PC-9 (cell line): ENCODE results near the gene SEMA4C. TPM values are rescaled to one million over a fixed set of nuclear protein-coding genes. Genes with fewer than 3 reads are reported as not detected.

Source experiments
- BruUV-seq: library from RNA; stranded (reverse); fragments of 400-500 nt; replicated peaks from 2 replicates; lab custom pipeline; 2021; lab: Mats Ljungman, UMichigan
- CTCF ChIA-PET: fragments of 300-600 bp; sonication (Branson Sonifier 250); formaldehyde crosslinking; loops from one replicate; lab custom pipeline; 2022; ENCODE audit warnings: antibody characterized with exemption; lab: Charles Lee
- POLR2A ChIA-PET: fragments of 300-600 bp; sonication (Branson Sonifier 250); formaldehyde crosslinking; loops from one replicate; lab custom pipeline; 2022; ENCODE audit warnings: antibody characterized with exemption; ENCODE audit not compliant: unreplicated experiment; lab: Charles Lee
- DNase-seq, 2 experiments: peaks; one replicate each; pipeline versions ENCODE4 v3.0.0 to v3.0.0-alpha.2; 2015 to 2022; ENCODE audit warnings: mixed read lengths in 1 of 2
- H2AFZ ChIP-seq: fragments of 200-600 bp; sonication (generic); 2 replicates; pipeline ENCODE4 v1.8.1; 2017; ENCODE audit warnings: antibody characterized with exemption
- H3F3A ChIP-seq: fragments of 200-600 bp; sonication (generic); 2 replicates; pipeline ENCODE4 v1.8.1; 2017; ENCODE audit warnings: antibody characterized with exemption, mild to moderate bottlenecking, low read depth; ENCODE audit not compliant: insufficient read depth
- H3K27ac ChIP-seq: fragments of 200-600 bp; sonication (generic); 2 replicates; pipeline ENCODE4 v1.6.1; 2016; ENCODE audit warnings: mixed run types
- H3K27me3 ChIP-seq: fragments of 200-600 bp; sonication (generic); 2 replicates; pipeline ENCODE4 v1.6.1; 2016; ENCODE audit warnings: low read depth, mixed run types; ENCODE audit not compliant: insufficient read depth
- H3K36me3 ChIP-seq: fragments of 200-600 bp; sonication (generic); 2 replicates; pipeline ENCODE4 v1.6.1; 2016; ENCODE audit warnings: low read depth, mixed run types
- H3K4me1 ChIP-seq: fragments of 200-600 bp; sonication (generic); replicated peaks from 2 replicates; pipeline ENCODE4 v1.6.1; 2016; ENCODE audit warnings: mixed run types; ENCODE audit not compliant: insufficient read depth
- H3K4me2 ChIP-seq: fragments of 200-600 bp; sonication (generic); 2 replicates; pipeline ENCODE4 v1.6.1; 2017; ENCODE audit warnings: mixed run types
- H3K4me3 ChIP-seq: fragments of 200-600 bp; sonication (generic); 2 replicates; pipeline ENCODE4 v1.6.1; 2016; ENCODE audit warnings: mixed run types
- H3K79me2 ChIP-seq: fragments of 200-600 bp; sonication (generic); 2 replicates; pipeline ENCODE4 v1.6.1; 2017; ENCODE audit warnings: low read depth, mixed run types
- H3K9me2 ChIP-seq: fragments of 200-600 bp; sonication (generic); 2 replicates; pipeline ENCODE4 v1.8.1; 2017; ENCODE audit warnings: mild to moderate bottlenecking; ENCODE audit not compliant: insufficient read depth
- H3K9me3 ChIP-seq: fragments of 200-600 bp; sonication (generic); 2 replicates; pipeline ENCODE4 v1.8.1; 2016; ENCODE audit warnings: low read depth; ENCODE audit not compliant: insufficient read depth
- H4K20me1 ChIP-seq: fragments of 200-600 bp; sonication (generic); 2 replicates; pipeline ENCODE4 v1.8.1; 2017; ENCODE audit not compliant: insufficient read depth
- EZH2 ChIP-seq: fragments of 200-600 bp; sonication (generic); IDR thresholded peaks from 2 replicates; pipeline ENCODE4 v1.8.0; 2017; ENCODE audit warnings: antibody characterized with exemption, low read depth
- intact Hi-C: fragments of 100-400 bp; cut with micrococcal nuclease; formaldehyde crosslinking; loops from one replicate; pipeline ENCODE4 v1.10.0; 2022; ENCODE audit not compliant: unreplicated experiment
- total RNA-seq: library from RNA; stranded (reverse); gene quantifications from 2 replicates; pipeline ENCODE4 v1.2.3, GENCODE V29; 2021
- TF ChIP-seq, protein P1 (sequence below): fragments of 200-600 bp; sonication (generic); conservative IDR thresholded peaks from 2 replicates; pipeline ENCODE4 v1.6.1; 2017; ENCODE audit warnings: mixed run types, antibody characterized with exemption, mild to moderate bottlenecking, moderate library complexity

The SEMA4C gene
- total RNA-seq, 1 experiment from 2014 or later: 52.8 TPM

GRCh38 chr2:96873651-96874096, 3.8 kb upstream of the SEMA4C start:
- Histone ChIP-seq H2AFZ (no peak overlapping the region), H3F3A (peaks cover 43% of the 10 kb centered on the region; the same call in 1 of the 2 replicates), H3K9me3 (no peaks in the 10 kb centered on the region), H3K79me2 (peaks cover 4% of the 10 kb centered on the region; the same call in 1 of the 2 replicates), H3K4me3 (no peak overlapping the region), H3K27me3 (no peaks in the 10 kb centered on the region), H3K36me3 (no peaks in the 10 kb centered on the region), H3K9me2 (no peaks in the 10 kb centered on the region), H3K4me1 (peaks cover 76% of the 10 kb centered on the region), H4K20me1 (no peaks in the 10 kb centered on the region), H3K27ac (peak overlapping the region; percentile 3; the same call in 1 of the 2 replicates), H3K4me2 (peak overlapping the region; percentile 59)
- intact Hi-C loops: loop anchor here (2.0 kb wide), 1 partner anchor 13 kb away; no protein-coding TSS in a partner anchor
- TF ChIP-seq, protein P1, sequence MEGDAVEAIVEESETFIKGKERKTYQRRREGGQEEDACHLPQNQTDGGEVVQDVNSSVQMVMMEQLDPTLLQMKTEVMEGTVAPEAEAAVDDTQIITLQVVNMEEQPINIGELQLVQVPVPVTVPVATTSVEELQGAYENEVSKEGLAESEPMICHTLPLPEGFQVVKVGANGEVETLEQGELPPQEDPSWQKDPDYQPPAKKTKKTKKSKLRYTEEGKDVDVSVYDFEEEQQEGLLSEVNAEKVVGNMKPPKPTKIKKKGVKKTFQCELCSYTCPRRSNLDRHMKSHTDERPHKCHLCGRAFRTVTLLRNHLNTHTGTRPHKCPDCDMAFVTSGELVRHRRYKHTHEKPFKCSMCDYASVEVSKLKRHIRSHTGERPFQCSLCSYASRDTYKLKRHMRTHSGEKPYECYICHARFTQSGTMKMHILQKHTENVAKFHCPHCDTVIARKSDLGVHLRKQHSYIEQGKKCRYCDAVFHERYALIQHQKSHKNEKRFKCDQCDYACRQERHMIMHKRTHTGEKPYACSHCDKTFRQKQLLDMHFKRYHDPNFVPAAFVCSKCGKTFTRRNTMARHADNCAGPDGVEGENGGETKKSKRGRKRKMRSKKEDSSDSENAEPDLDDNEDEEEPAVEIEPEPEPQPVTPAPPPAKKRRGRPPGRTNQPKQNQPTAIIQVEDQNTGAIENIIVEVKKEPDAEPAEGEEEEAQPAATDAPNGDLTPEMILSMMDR: no peak
- no peak for TF ChIP-seq EZH2
- ChIA-PET POLR2A (interaction anchor here (0.7 to 1.0 kb wide), 2 partner anchors 15 to 16 kb away, joined by 7 to 32 read pairs; partner anchors contain the start of gene ANKRD39), CTCF (interaction anchor here (0.6 to 1.7 kb wide), 3 partner anchors 11 to 115 kb away, joined by 3 to 4 read pairs (median 3); no protein-coding TSS in a partner anchor)
- DNase-seq: no peak
- BruUV-seq: no TSS peak

GRCh38 chr2:96872591-96873349, 2.9 kb upstream of the SEMA4C start:
- Histone ChIP-seq H3K9me2 (no peaks in the 10 kb centered on the region), H3K79me2 (peaks cover 12% of the 10 kb centered on the region), H4K20me1 (no peaks in the 10 kb centered on the region), H3K4me3 (no peak overlapping the region), H3K36me3 (no peaks in the 10 kb centered on the region), H3K9me3 (no peaks in the 10 kb centered on the region), H3K27ac (0 out of 2 replicates have a peak overlapping the region, but pooled peaks have one; percentile 3), H2AFZ (no peak overlapping the region), H3K27me3 (no peaks in the 10 kb centered on the region), H3K4me1 (peaks cover 69% of the 10 kb centered on the region), H3F3A (peaks cover 43% of the 10 kb centered on the region; the same call in 1 of the 2 replicates), H3K4me2 (peak overlapping the region; percentile 59)
- TF ChIP-seq, protein P1: no peak
- TF ChIP-seq EZH2: no peak
- peak; percentile 69 for DNase-seq
- ChIA-PET CTCF (interaction anchor here (0.6 to 1.7 kb wide), 4 partner anchors 13 to 116 kb away, joined by 3 to 4 read pairs (median 4); no protein-coding TSS in a partner anchor), POLR2A (interaction anchor here (0.6 to 1.0 kb wide), 4 partner anchors 15 to 81 kb away, joined by 6 to 32 read pairs (median 22); partner anchors contain the start of gene ANKRD39)
- BruUV-seq: no TSS peak
- intact Hi-C loops: loop anchor here (2.0 kb wide), 1 partner anchor 14 kb away; no protein-coding TSS in a partner anchor

DNA sequence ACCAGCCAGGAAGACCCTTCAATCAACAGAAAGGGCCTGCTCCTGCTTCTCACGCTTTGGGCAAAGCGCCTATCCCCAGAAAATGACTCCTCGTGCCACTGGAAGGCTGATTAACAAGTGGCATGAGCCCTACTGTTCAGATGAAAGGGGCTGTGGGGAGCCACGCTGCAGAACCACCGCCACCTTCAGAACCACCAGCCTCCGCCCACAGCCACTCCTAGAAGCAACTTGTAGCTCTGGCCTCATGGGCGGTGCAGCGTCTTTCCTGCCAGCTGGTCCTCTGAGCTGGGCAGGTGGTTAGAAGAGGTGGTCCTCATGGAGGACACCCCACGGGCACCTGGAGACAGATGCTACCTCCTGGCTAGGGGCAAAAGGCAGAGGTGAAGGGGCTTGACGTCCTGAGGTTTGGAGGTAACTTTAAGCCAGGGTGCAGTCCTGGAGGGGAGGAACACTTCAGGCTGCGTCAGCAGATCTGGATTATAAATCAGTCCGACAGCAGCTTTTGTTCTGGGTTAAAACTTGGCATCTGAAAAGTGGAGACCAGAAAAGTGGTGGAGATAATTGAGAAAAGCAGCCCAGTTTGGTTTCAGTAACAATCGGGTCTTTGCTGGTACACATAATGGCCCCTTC, 861 bp upstream of the SEMA4C start:
- TSS peak; percentile 24 for BruUV-seq
- H3K4me1 ChIP-seq: peaks cover 57% of the 10 kb centered on the region
- no peaks in the 10 kb centered on the region for H3K9me2 ChIP-seq
- H3K4me3 ChIP-seq: peak overlapping the region; percentile 82; the same call in 1 of the 2 replicates
- H3K9me3 ChIP-seq: no peaks in the 10 kb centered on the region
- CTCF ChIA-PET: interaction anchor here (0.6 kb wide), 1 partner anchor 81 kb away, joined by 3 read pairs; no protein-coding TSS in a partner anchor
- POLR2A ChIA-PET: interaction anchor here (0.7 kb wide), 1 partner anchor 14 kb away, joined by 3 read pairs; no protein-coding TSS in a partner anchor
- peaks cover 32% of the 10 kb centered on the region for H3K79me2 ChIP-seq
- H3K27me3 ChIP-seq: no peaks in the 10 kb centered on the region
- H3K4me2 ChIP-seq: peak overlapping the region; percentile 96
- H2AFZ ChIP-seq: peak overlapping the region; percentile 76; the same call in 1 of the 2 replicates
- peaks cover 47% of the 10 kb centered on the region; the same call in 1 of the 2 replicates for H3F3A ChIP-seq
- intact Hi-C loops: no loop called here
- no peak overlapping the region for H3K27ac ChIP-seq
- H4K20me1 ChIP-seq: peaks cover 9% of the 10 kb centered on the region
- TF ChIP-seq EZH2: no peak
- TF ChIP-seq, protein P1: no peak
- no peak for DNase-seq
- peaks cover 15% of the 10 kb centered on the region for H3K36me3 ChIP-seq
